Bronchial epithelial cell (primary cell): ENCODE data around the gene SERPINA5. TPM values are rescaled to one million over a fixed set of nuclear protein-coding genes. Genes with fewer than 3 reads are reported as not detected.

Source experiments
- DNase-seq: peaks from one replicate; pipeline ENCODE4 v3.0.0-alpha.2; 2010; ENCODE audit warnings: low read depth
- FAIRE-seq: peaks from 2 replicates; lab custom pipeline; 2011; peaks lifted over from hg19 to GRCh38; lab: Jason Lieb, UNC
- H3K27me3 ChIP-seq: 2 replicates; pipeline ENCODE4 v1.5.1; 2011; ENCODE audit warnings: low read length; ENCODE audit not compliant: control insufficient read depth, insufficient read depth
- H3K36me3 ChIP-seq: 2 replicates; pipeline ENCODE4 v1.5.1; 2011; ENCODE audit warnings: low read length; ENCODE audit not compliant: control insufficient read depth, insufficient read depth
- H3K4me3 ChIP-seq: 2 replicates; pipeline ENCODE4 v1.5.1; 2011; ENCODE audit warnings: mild to moderate bottlenecking, low read depth, low read length, control low read depth
- total RNA-seq: library from RNA; depleted of rRNA; stranded (reverse); fragments of >200 nt; gene quantifications from 2 replicates; pipeline ENCODE4 v1.2.1, GENCODE V29; 2014
- TF ChIP-seq, protein P1 (sequence below): IDR thresholded peaks from 2 replicates; pipeline ENCODE4 v1.5.1; 2011; ENCODE audit warnings: mild to moderate bottlenecking, moderate library complexity, low read length, control low read depth, inconsistent platforms; ENCODE audit not compliant: insufficient read depth, severe bottlenecking

The SERPINA5 gene
- total RNA-seq, 1 donor from 2014 or later, result not detected

DNA sequence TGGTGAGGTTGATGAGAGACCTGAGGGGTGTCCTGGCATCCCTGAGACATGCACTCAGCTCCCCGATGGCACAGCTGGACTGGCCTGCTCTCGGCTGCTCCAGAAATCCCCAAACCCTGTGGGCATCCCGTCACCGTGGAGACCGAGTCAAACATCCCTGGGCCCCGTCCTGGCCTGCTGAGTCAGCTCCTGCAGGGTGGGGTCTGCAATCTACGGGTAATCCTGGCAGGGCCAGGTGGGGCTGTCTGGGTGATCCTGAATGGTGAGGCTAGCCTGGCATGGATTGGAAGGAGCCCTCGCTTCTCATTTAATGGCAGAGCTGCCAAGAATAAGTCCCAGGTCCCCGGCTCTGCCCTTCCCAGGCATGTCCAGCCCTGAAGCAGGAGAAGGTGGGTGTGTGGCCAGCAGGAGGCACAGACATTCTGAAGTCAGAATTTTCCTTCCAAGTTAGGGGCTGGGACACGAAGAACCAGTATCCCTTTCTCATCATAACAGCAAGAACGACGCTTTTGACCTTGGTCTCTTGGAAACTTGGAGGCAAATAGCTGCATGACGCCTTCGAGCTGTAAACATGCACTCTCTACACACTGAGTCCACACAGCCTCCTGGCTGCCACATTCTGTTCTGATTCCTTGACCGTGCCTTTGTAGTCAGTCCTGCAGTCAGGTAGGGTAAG, 37.6 kb upstream of the SERPINA5 start:
- no peaks in the 10 kb centered on the region for H3K27me3 ChIP-seq
- H3K36me3 ChIP-seq, result no peaks in the 10 kb centered on the region
- DNase-seq (peak; percentile 34), FAIRE-seq (no peak)
- TF ChIP-seq, protein P1, sequence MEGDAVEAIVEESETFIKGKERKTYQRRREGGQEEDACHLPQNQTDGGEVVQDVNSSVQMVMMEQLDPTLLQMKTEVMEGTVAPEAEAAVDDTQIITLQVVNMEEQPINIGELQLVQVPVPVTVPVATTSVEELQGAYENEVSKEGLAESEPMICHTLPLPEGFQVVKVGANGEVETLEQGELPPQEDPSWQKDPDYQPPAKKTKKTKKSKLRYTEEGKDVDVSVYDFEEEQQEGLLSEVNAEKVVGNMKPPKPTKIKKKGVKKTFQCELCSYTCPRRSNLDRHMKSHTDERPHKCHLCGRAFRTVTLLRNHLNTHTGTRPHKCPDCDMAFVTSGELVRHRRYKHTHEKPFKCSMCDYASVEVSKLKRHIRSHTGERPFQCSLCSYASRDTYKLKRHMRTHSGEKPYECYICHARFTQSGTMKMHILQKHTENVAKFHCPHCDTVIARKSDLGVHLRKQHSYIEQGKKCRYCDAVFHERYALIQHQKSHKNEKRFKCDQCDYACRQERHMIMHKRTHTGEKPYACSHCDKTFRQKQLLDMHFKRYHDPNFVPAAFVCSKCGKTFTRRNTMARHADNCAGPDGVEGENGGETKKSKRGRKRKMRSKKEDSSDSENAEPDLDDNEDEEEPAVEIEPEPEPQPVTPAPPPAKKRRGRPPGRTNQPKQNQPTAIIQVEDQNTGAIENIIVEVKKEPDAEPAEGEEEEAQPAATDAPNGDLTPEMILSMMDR, result no peak
- no peak overlapping the region for H3K4me3 ChIP-seq

DNA sequence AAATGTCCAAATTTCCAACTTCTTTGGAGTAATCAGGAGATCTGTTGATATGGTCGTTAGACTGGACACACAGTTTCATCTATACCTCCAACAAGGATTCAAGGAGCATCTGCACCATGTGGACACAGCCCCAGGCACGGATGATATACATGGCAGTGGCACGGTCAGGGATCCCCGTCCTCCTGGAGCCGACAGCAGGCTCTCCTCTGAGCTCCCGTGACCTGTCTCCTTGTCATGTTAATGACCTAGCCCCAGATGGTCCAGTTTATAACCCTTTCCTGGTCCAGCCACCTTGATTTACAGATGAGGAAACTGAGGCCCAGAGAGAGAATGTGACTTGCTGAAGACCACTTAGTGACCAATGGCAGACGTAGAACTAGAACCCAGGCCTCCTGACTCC, 36.5 kb upstream of the SERPINA5 start:
- Histone ChIP-seq H3K4me3 (no peak overlapping the region), H3K36me3 (no peaks in the 10 kb centered on the region), H3K27me3 (no peaks in the 10 kb centered on the region)
- TF ChIP-seq, protein P1, result no peak
- no peak for DNase-seq
- no peak for FAIRE-seq

DNA sequence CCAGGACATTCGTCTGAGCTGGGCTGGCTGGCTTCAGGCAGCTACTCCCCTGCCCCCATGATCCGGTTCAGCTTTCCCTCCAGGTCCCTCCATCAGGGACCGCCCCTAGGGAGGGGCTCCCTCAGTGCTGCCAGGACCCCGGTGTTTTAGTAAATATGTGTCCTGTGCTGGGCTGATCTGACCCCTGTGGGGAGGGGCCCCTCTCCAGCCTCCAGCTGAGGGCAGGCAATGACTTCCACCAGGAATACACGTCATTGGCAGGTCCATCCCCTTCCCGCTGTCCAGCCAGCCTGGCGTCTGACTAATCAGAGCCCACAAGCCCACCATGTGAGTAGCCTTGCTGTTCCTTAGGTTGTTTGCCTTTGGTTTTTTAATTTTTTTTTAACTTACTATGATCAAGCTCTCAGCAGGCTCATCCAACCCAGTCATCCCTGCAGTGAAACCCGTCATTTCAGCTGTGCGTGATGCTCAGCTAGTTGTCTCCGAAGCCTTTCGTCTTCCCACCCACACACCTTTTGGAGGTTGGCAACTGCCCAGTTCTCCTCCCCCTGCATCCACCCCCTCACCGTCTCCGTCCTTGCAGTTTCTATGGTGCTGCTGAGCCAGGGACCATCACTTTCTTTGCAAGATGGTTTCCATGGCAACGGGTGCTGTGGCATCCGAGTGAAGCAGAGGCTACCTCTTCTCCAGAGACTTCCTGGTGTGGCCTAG, 35.9 kb upstream of the SERPINA5 start:
- Histone ChIP-seq H3K27me3 (no peaks in the 10 kb centered on the region), H3K4me3 (no peak overlapping the region), H3K36me3 (no peaks in the 10 kb centered on the region)
- TF ChIP-seq, protein P1, result no peak
- FAIRE-seq, result no peak
- no peak for DNase-seq

DNA sequence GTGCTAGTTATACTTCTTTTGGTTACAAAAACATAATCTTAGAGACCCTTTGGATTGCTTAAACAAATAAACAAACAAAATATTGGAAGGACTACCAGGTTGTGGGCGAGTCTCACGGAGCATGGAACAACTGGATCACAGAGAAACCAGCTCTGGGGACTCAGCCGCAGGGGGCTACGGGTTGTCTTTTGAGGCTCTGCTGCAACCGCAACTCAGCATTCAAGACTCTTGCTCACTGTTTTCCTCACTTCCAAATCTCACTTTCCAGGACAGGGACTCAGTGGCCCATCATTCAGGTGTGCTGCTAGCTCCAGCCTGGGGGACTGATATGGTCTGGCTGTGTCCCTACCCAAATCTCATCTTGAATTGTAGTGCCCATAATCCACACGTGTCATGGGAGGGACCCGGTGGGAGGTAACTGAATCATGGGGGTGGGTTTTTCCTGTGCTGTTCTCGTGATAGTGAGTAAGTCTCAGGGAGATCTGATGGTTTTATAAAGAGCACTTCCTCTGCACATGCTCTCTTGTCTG, 34.0 kb upstream of the SERPINA5 start:
- H3K4me3 ChIP-seq, result no peak overlapping the region
- TF ChIP-seq, protein P1, result no peak
- DNase-seq, result no peak
- no peak for FAIRE-seq
- H3K36me3 ChIP-seq, result no peaks in the 10 kb centered on the region
- no peaks in the 10 kb centered on the region for H3K27me3 ChIP-seq

DNA sequence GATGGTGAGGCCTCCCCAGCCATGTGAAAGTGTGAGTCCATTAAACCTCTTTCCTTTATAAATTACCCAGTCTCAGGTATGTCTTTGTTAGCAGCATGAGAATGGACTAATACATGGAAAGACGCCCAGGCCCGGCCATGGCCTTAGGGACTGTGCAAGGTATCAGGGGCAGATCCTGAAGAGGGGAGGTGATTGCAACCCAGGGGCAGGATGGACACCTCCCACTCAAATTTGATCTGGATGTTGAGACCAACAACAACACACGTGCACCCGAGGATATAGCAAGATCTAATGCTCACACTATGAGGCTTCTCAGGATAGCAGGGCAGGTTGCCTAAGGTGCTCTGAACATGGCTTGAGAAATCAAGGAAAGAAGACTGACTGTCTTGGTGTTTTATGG, 33.5 kb upstream of the SERPINA5 start:
- no peaks in the 10 kb centered on the region for H3K36me3 ChIP-seq
- TF ChIP-seq, protein P1, result no peak
- no peak for FAIRE-seq
- no peaks in the 10 kb centered on the region for H3K27me3 ChIP-seq
- no peak for DNase-seq
- H3K4me3 ChIP-seq, result no peak overlapping the region
